Naive B cell (primary cell): ENCODE results near the gene COL25A1. TPM values are rescaled to one million over a fixed set of nuclear protein-coding genes. Genes with fewer than 3 reads are reported as not detected.
A peak's percentile ranks its signal among the peaks of the same experiment; 100 is the strongest.

Experiments
- ATAC-seq, 2 donors: fragments of 150-1000 bp; cut with Tn5 transposase; 2 replicates each; pipeline ENCODE4 v1.10.0; 2021; ENCODE audit warnings: low read depth in 2 of 2, mild to moderate bottlenecking in 2 of 2, moderate library complexity in 2 of 2
- DNase-seq: peaks from one replicate; pipeline ENCODE4 v3.0.0; 2022
- H3K27ac Mint-ChIP-seq, 6 donors: one replicate each; pipeline ENCODE4 v1.8.0; 2020 to 2022; ENCODE audit warnings: mild to moderate bottlenecking in 6 of 6, mixed read lengths in 6 of 6, moderate library complexity in 5 of 6, inconsistent platforms in 2 of 6
- H3K27me3 Mint-ChIP-seq, 3 donors: one replicate each; pipeline ENCODE4 v1.8.0; 2021 to 2022; ENCODE audit warnings: mixed read lengths in 3 of 3, mild to moderate bottlenecking in 1 of 3
- H3K36me3 Mint-ChIP-seq, 2 donors: one replicate each; pipeline ENCODE4 v1.8.0; 2020 to 2022; ENCODE audit warnings: mixed read lengths in 2 of 2, inconsistent platforms in 1 of 2, mild to moderate bottlenecking in 1 of 2
- H3K4me1 Mint-ChIP-seq, 3 donors: one replicate each; pipeline ENCODE4 v1.8.0; 2020 to 2022; ENCODE audit warnings: mixed read lengths in 3 of 3, inconsistent platforms in 1 of 3, mild to moderate bottlenecking in 1 of 3, moderate library complexity in 1 of 3
- H3K4me3 Mint-ChIP-seq, 8 donors: one replicate each; pipeline ENCODE4 v1.8.0; 2020 to 2022; ENCODE audit warnings: mild to moderate bottlenecking in 8 of 8, mixed read lengths in 8 of 8, moderate library complexity in 8 of 8, inconsistent platforms in 2 of 8
- H3K9me3 Mint-ChIP-seq, 7 donors: one replicate each; pipeline ENCODE4 v1.8.0; 2020 to 2022; ENCODE audit warnings: mixed read lengths in 7 of 7, mild to moderate bottlenecking in 5 of 7, inconsistent platforms in 2 of 7, moderate library complexity in 1 of 7
- polyA plus RNA-seq, 6 donors: library from polyadenylated mRNA; unstranded; fragments of 300-500 nt; fragmentation: Illumina TruSeq; gene quantifications; one replicate each; pipeline ENCODE4 v1.2.3, GENCODE V29; 2021; ENCODE audit warnings: low read depth in 6 of 6

Gene COL25A1
- polyA plus RNA-seq, 6 donors from 2014 or later: not detected

- Mint-ChIP-seq H3K4me3 (no peak overlapping the region), H3K9me3 (peaks cover 0 to 4% (median 0%) of the 10 kb centered on the region in 7 donors), H3K27me3 (peaks cover 0 to 4% (median 0%) of the 10 kb centered on the region in 3 donors), H3K36me3 (no peaks in the 10 kb centered on the region), H3K27ac (no peak overlapping the region), H3K4me1 (no peaks in the 10 kb centered on the region)
- ATAC-seq (no peak), DNase-seq (no peak)
These were observed 234.8 kb downstream of the COL25A1 start for GRCh38 chr4:109067508-109068235.

DNA sequence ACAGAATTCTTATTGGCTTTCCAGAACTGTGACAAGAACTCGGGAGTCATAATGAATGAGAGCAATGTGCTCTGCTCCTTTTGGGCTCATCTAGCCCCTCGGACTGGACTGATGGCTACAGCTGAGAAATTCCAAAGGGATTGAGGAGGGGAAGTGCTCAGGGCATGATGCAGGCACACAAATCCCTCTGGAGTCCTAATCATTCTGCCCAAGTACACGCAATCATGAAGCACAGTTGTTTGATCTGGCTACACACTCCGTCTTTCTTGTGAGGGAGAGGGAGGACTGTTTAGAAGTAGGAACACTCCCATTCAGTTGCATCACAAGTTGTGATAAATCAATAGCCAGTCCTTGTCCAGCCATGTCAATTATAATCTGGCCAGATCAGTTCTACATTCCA lies 237.5 kb downstream of the COL25A1 start:
- Mint-ChIP-seq H3K9me3 (no peaks in the 10 kb centered on the region), H3K27me3 (peaks cover 0 to 6% (median 4%) of the 10 kb centered on the region in 3 donors), H3K4me3 (no peak overlapping the region), H3K27ac (no peak overlapping the region), H3K36me3 (no peaks in the 10 kb centered on the region), H3K4me1 (no peaks in the 10 kb centered on the region)
- no peak for DNase-seq
- no peak for ATAC-seq

GRCh38 chr4:109053257-109053656 lies 249.2 kb downstream of the COL25A1 start:
- no peaks in the 10 kb centered on the region for H3K36me3 Mint-ChIP-seq
- no peaks in the 10 kb centered on the region for H3K27me3 Mint-ChIP-seq
- no peak for DNase-seq
- H3K4me1 Mint-ChIP-seq: no peaks in the 10 kb centered on the region
- no peak overlapping the region for H3K4me3 Mint-ChIP-seq
- no peaks in the 10 kb centered on the region for H3K9me3 Mint-ChIP-seq
- peak overlapping the region in 1 of 6 donors; percentile 85 for H3K27ac Mint-ChIP-seq
- no peak for ATAC-seq

DNA sequence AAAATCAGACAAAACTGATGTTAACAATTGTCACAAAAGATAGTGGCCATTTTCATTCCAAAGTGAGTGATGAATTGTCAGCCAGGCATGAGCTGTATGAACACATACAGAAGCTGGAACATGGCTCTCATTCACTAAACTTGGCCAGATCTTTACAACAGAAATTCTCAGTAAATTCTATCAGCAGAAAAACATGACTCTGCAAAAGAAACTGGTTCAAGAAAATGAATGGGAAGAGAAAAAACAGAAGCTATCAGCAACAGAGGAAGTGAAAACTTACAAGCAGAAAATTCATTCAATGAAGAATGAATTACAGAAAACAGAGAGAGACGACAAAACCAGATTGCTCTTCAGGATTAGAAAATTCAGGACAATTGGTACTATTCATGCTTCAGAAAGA lies 249.6 kb downstream of the COL25A1 start:
- DNase-seq (no peak), ATAC-seq (no peak)
- H3K27ac Mint-ChIP-seq: no peak overlapping the region
- H3K27me3 Mint-ChIP-seq: no peaks in the 10 kb centered on the region
- no peaks in the 10 kb centered on the region for H3K4me1 Mint-ChIP-seq
- H3K9me3 Mint-ChIP-seq: no peaks in the 10 kb centered on the region
- H3K36me3 Mint-ChIP-seq: no peaks in the 10 kb centered on the region
- no peak overlapping the region for H3K4me3 Mint-ChIP-seq

- no peak for ATAC-seq
- no peak overlapping the region for H3K4me3 Mint-ChIP-seq
- no peak for DNase-seq
- H3K27ac Mint-ChIP-seq: no peak overlapping the region
- no peaks in the 10 kb centered on the region for H3K27me3 Mint-ChIP-seq
- peaks cover 0 to 3% (median 0%) of the 10 kb centered on the region in 3 donors for H3K4me1 Mint-ChIP-seq
- no peaks in the 10 kb centered on the region for H3K9me3 Mint-ChIP-seq
- no peaks in the 10 kb centered on the region for H3K36me3 Mint-ChIP-seq
These were observed 251.4 kb downstream of the COL25A1 start for GRCh38 chr4:109051054-109051453.

- H3K9me3 Mint-ChIP-seq: no peaks in the 10 kb centered on the region
- H3K36me3 Mint-ChIP-seq: no peaks in the 10 kb centered on the region
- ATAC-seq: no peak
- DNase-seq: no peak
- H3K4me1 Mint-ChIP-seq: peaks cover 0 to 3% (median 0%) of the 10 kb centered on the region in 3 donors
- no peak overlapping the region for H3K4me3 Mint-ChIP-seq
- no peak overlapping the region for H3K27ac Mint-ChIP-seq
- H3K27me3 Mint-ChIP-seq: no peaks in the 10 kb centered on the region
These were observed 252.5 kb downstream of the COL25A1 start for GRCh38 chr4:109049926-109050325.

DNA sequence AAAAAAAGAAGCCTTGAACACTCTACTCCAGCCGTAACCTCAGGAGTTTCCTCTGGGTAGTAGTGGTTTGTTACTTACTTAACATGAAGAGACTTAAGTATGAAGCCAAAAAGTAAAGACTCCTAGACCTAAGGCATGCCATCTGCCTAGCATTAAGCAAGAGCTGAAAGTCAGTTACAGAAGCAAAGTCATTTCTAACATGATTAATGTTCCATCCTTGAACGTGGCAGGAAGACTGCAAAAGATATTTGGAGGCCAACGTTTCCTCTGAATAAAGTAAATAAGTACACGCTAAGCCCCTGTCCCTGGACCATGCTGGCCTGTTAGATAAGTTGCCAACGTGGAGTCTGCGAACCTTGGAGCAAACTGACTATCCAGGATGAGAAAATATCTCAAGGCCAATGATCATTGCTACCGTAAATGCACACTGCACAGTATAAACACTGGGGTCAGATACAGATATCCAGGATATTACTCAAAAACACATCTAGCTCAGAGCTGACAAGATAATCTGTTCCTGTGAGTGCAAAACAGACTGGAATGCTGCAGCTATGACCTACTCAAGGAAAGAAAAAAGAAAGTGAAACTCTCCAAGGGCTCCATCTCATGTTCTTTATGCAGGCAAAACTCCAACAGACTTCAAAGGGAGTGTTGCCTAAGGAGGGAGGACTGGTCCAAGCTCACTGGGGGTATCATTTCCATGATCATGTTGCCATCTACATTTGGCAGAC lies 255.8 kb downstream of the COL25A1 start:
- peaks cover 0 to 3% (median 0%) of the 10 kb centered on the region in 3 donors for H3K4me1 Mint-ChIP-seq
- ATAC-seq (no peak), DNase-seq (no peak)
- no peaks in the 10 kb centered on the region for H3K27me3 Mint-ChIP-seq
- no peak overlapping the region for H3K27ac Mint-ChIP-seq
- peaks cover 0 to 1% (median 0%) of the 10 kb centered on the region in 7 donors for H3K9me3 Mint-ChIP-seq
- H3K4me3 Mint-ChIP-seq: no peak overlapping the region
- H3K36me3 Mint-ChIP-seq: no peaks in the 10 kb centered on the region

- ATAC-seq (no peak), DNase-seq (no peak)
- peaks cover 0 to 1% (median 0%) of the 10 kb centered on the region in 7 donors for H3K9me3 Mint-ChIP-seq
- H3K27ac Mint-ChIP-seq: no peak overlapping the region
- peaks cover 0 to under 1% (median 0%) of the 10 kb centered on the region in 3 donors for H3K27me3 Mint-ChIP-seq
- no peak overlapping the region for H3K4me3 Mint-ChIP-seq
- H3K4me1 Mint-ChIP-seq: peaks cover 0 to 3% (median 0%) of the 10 kb centered on the region in 3 donors
- no peaks in the 10 kb centered on the region for H3K36me3 Mint-ChIP-seq
These were observed 258.0 kb downstream of the COL25A1 start for GRCh38 chr4:109044431-109044830.

DNA sequence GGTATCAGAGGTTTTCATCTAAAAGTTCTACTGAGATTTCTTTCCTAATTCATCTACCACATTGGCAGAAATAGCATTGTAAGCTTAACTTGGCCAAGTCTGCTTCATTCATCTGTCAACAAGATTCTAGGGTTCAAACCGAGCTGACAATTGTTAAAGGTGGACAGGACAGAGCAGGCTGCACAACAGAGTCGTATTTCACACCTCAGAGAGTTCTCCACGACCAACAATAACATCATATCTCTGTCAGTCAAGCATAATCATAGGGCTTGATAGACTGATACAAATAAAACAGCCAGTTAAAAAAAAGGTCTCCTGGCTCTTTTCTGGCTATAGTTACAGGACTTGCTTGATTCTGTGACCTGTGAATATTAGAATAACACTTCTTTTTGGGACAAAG lies 259.2 kb downstream of the COL25A1 start:
- peaks cover 0 to 3% (median 0%) of the 10 kb centered on the region in 3 donors for H3K4me1 Mint-ChIP-seq
- H3K36me3 Mint-ChIP-seq: no peaks in the 10 kb centered on the region
- H3K27ac Mint-ChIP-seq: no peak overlapping the region
- peaks cover 0 to 6% (median 0%) of the 10 kb centered on the region in 7 donors for H3K9me3 Mint-ChIP-seq
- no peak overlapping the region for H3K4me3 Mint-ChIP-seq
- DNase-seq (no peak), ATAC-seq (no peak)
- H3K27me3 Mint-ChIP-seq: peaks cover 0 to 8% (median 4%) of the 10 kb centered on the region in 3 donors

- Mint-ChIP-seq H3K9me3 (peaks cover 0 to 6% (median 0%) of the 10 kb centered on the region in 7 donors), H3K4me1 (peaks cover 0 to 1% (median 0%) of the 10 kb centered on the region in 3 donors), H3K36me3 (no peaks in the 10 kb centered on the region), H3K27me3 (peaks cover 0 to 8% (median 4%) of the 10 kb centered on the region in 3 donors), H3K27ac (no peak overlapping the region), H3K4me3 (no peak overlapping the region)
- ATAC-seq (no peak), DNase-seq (no peak)
These were observed 260.7 kb downstream of the COL25A1 start for GRCh38 chr4:109041463-109042360.

DNA sequence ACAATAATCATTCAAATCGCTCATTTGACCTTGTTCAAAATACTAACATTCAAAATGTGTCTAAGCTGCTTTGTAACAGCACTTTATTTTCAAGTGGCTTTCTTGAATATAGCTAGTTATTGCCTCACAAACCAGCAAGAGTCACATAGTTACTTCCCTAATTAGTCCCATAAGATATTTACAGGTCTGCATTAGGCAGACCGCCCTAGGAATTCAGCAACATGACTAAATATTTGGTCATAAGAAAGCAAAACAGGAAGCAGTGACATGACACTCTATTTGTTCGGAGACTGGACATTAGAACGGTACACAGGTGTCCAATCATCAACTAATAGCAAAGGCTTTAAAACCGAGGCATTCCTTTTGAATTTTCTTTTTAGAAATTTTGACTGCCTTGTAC lies 262.0 kb downstream of the COL25A1 start:
- Mint-ChIP-seq H3K27ac (no peak overlapping the region), H3K4me1 (no peaks in the 10 kb centered on the region), H3K4me3 (no peak overlapping the region), H3K27me3 (peaks cover 0 to 8% (median 4%) of the 10 kb centered on the region in 3 donors), H3K9me3 (peaks cover 0 to 6% (median 0%) of the 10 kb centered on the region in 7 donors), H3K36me3 (no peaks in the 10 kb centered on the region)
- ATAC-seq (no peak), DNase-seq (no peak)

- no peak for DNase-seq
- ATAC-seq: no peak
- Mint-ChIP-seq H3K9me3 (peaks cover 0 to 6% (median 0%) of the 10 kb centered on the region in 7 donors), H3K27me3 (peaks cover 0 to 8% (median 4%) of the 10 kb centered on the region in 3 donors), H3K27ac (no peak overlapping the region), H3K36me3 (no peaks in the 10 kb centered on the region), H3K4me1 (no peaks in the 10 kb centered on the region), H3K4me3 (no peak overlapping the region)
These were observed 265.4 kb downstream of the COL25A1 start for GRCh38 chr4:109037026-109037425.

DNA sequence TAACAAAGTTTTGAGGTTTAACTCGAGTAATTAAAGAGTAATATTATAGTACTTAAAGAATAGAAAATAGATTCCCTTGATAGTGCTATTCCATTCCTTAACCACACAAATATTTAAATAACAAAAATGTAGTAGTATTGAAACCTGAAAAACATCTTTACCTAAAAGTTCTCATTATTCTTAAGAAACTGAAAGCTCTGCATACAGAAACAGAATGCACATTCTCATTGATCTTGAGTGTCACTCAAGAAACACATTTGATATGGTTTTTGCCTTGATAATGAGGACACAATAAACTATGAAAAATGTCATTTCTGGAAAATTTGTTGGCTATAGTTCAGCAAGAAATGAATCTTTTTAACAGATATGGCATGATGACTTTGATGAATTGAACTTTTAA lies 268.5 kb downstream of the COL25A1 start:
- Mint-ChIP-seq H3K9me3 (peaks cover 0 to 4% (median 0%) of the 10 kb centered on the region in 7 donors), H3K27me3 (peaks cover 0 to 5% (median 0%) of the 10 kb centered on the region in 3 donors), H3K36me3 (no peaks in the 10 kb centered on the region), H3K4me1 (no peaks in the 10 kb centered on the region), H3K27ac (no peak overlapping the region), H3K4me3 (no peak overlapping the region)
- ATAC-seq (no peak), DNase-seq (no peak)
